HG02678 (cell line): Measurements from ENCODE around the gene GPN1.
"Not testable (repeated sequence)": the region's sequence is repeated elsewhere in the genome, so short reads cannot be mapped to it uniquely, and the experiment has no call there.

ENCODE experiments used
- ATAC-seq: cut with Tn5 transposase; IDR thresholded peaks from one replicate; pipeline ENCODE4 v1.9.1; 2021; ENCODE audit warnings: mild to moderate bottlenecking, moderate library complexity; ENCODE audit not compliant: unreplicated experiment

Gene GPN1

GRCh38 chr2:27628767-27629709 lies at the start of gene GPN1, which contains the start of gene CCDC121:
Gene GPN1, plus strand, starts transcription at chr2:27629050. Its CDS starts 9 bp downstream, at chr2:27629059.
Gene CCDC121, minus strand, starts transcription at chr2:27629012. Its CDS starts 1,213 bp downstream, at chr2:27627799.
- peak; percentile 97 for ATAC-seq

- ATAC-seq: no peak
Measured at GRCh38 chr2:27581417-27582128, 47.3 kb upstream of the GPN1 start.

- no peak for ATAC-seq
Measured at GRCh38 chr2:27582129-27582694, 46.6 kb upstream of the GPN1 start.

GRCh38 chr2:27582695-27583389 lies 46.0 kb upstream of the GPN1 start, which contains the start of gene ZNF512:
Gene ZNF512, plus strand, starts transcription at chr2:27583042. Its CDS starts 71 bp downstream, at chr2:27583113.
- peak; percentile 95 for ATAC-seq

- ATAC-seq: no peak
Measured at GRCh38 chr2:27583390-27583915, 45.4 kb upstream of the GPN1 start.

GRCh38 chr2:27584597-27584996 lies 44.3 kb upstream of the GPN1 start:
- no peak for ATAC-seq

- ATAC-seq: no peak
Measured at GRCh38 chr2:27587025-27587424, 41.8 kb upstream of the GPN1 start.

- ATAC-seq: no peak
Measured at GRCh38 chr2:27588308-27588707, 40.5 kb upstream of the GPN1 start.

GRCh38 chr2:27591745-27592144 lies 37.1 kb upstream of the GPN1 start:
- ATAC-seq: no peak

GRCh38 chr2:27593240-27593639 lies 35.6 kb upstream of the GPN1 start:
- no peak for ATAC-seq

GRCh38 chr2:27594020-27594703 lies 34.7 kb upstream of the GPN1 start:
- ATAC-seq: not testable (repeated sequence)

GRCh38 chr2:27595412-27595811 lies 33.4 kb upstream of the GPN1 start:
- ATAC-seq: not testable (repeated sequence)

- ATAC-seq: no peak
Measured at GRCh38 chr2:27596627-27597026, 32.2 kb upstream of the GPN1 start.

GRCh38 chr2:27606611-27607010 lies 22.2 kb upstream of the GPN1 start:
- no peak for ATAC-seq

GRCh38 chr2:27613985-27614384 lies 14.9 kb upstream of the GPN1 start:
- ATAC-seq: no peak

- no peak for ATAC-seq
Measured at GRCh38 chr2:27615316-27615715, 13.5 kb upstream of the GPN1 start.

- no peak for ATAC-seq
Measured at GRCh38 chr2:27621524-27621923, 7.3 kb upstream of the GPN1 start.

GRCh38 chr2:27622921-27623384 lies 5.9 kb upstream of the GPN1 start:
- ATAC-seq: no peak

- ATAC-seq: no peak
Measured at GRCh38 chr2:27624943-27625342, 3.9 kb upstream of the GPN1 start.

- ATAC-seq: not testable (repeated sequence)
Measured at GRCh38 chr2:27626323-27626722, 2.5 kb upstream of the GPN1 start.
